Thoracic aorta (tissue), 2 donors: Measurements from ENCODE around the gene MCOLN1. TPM values are rescaled to one million over a fixed set of nuclear protein-coding genes. Genes with fewer than 3 reads are reported as not detected.
"Not testable (repeated sequence)": the region's sequence is repeated elsewhere in the genome, so short reads cannot be mapped to it uniquely, and the experiment has no call there.

Experiments
- ATAC-seq: fragments of 150-250 bp; one replicate; pipeline ENCODE4 v1.8.0; 2017; ENCODE audit warnings: low read depth; ENCODE audit not compliant: insufficient number of reproducible peaks, low FRiP score
- DNase-seq: peaks from one replicate; pipeline ENCODE4 v3.0.0-alpha.2; 2020; ENCODE audit warnings: low spot score
- H3K27ac ChIP-seq, 2 donors: fragments of 200-600 bp; sonication (generic); 1 replicate in 1 of 2; 2 replicates in 1 of 2; pipeline ENCODE4 v1.5.1; 2016; ENCODE audit warnings: mild to moderate bottlenecking in 2 of 2, moderate library complexity in 2 of 2
- H3K27me3 ChIP-seq: fragments of 200-600 bp; sonication (generic); replicated peaks from 2 replicates; pipeline ENCODE4 v1.6.0; 2016; ENCODE audit warnings: mild to moderate bottlenecking; ENCODE audit not compliant: insufficient read depth
- H3K36me3 ChIP-seq: fragments of 200-600 bp; sonication (generic); one replicate; pipeline ENCODE4 v1.5.1; 2016
- H3K4me1 ChIP-seq, 2 donors: fragments of 200-600 bp; sonication (generic); 1 replicate in 1 of 2; 2 replicates in 1 of 2; pipeline versions ENCODE4 v1.5.1 to v1.6.0; 2016; ENCODE audit warnings: low read depth in 2 of 2, mild to moderate bottlenecking in 1 of 2; ENCODE audit not compliant: control insufficient read depth in 1 of 2
- H3K4me3 ChIP-seq: fragments of 200-600 bp; sonication (generic); 2 replicates; pipeline ENCODE4 v1.5.1; 2016; ENCODE audit warnings: mild to moderate bottlenecking
- H3K9me3 ChIP-seq: fragments of 200-600 bp; sonication (generic); 2 replicates; pipeline ENCODE4 v1.5.1; 2016
- CTCF ChIP-seq: fragments of 200-600 bp; sonication (generic); IDR thresholded peaks from one replicate; pipeline ENCODE4 v1.5.1; 2019; ENCODE audit warnings: antibody characterized with exemption
- total RNA-seq, 2 donors: library from RNA; depleted of rRNA; stranded (reverse); fragments of >200 nt; gene quantifications; one replicate each; pipeline versions ENCODE4 v1.1.0 to v1.2.3, GENCODE V29; 2016

The MCOLN1 gene
- total RNA-seq, 2 donors from 2014 or later = 19.6 to 34.8 TPM

GRCh38 chr19:7570761-7571160 lies 48.3 kb downstream of the MCOLN1 start:
- no peak overlapping the region for H3K27ac ChIP-seq
- H3K4me3 ChIP-seq = no peak overlapping the region
- no peak for DNase-seq
- H3K27me3 ChIP-seq = no peaks in the 10 kb centered on the region
- no peak for TF ChIP-seq CTCF
- no peak for ATAC-seq
- H3K36me3 ChIP-seq = no peaks in the 10 kb centered on the region
- H3K9me3 ChIP-seq = no peaks in the 10 kb centered on the region
- no peaks in the 10 kb centered on the region for H3K4me1 ChIP-seq

- no peaks in the 10 kb centered on the region for H3K36me3 ChIP-seq
- DNase-seq (no peak), ATAC-seq (no peak)
- no peak overlapping the region for H3K4me3 ChIP-seq
- H3K27ac ChIP-seq = no peak overlapping the region
- H3K4me1 ChIP-seq = no peaks in the 10 kb centered on the region
- H3K9me3 ChIP-seq = no peaks in the 10 kb centered on the region
- TF ChIP-seq CTCF = no peak
- no peaks in the 10 kb centered on the region for H3K27me3 ChIP-seq
These were observed 53.1 kb downstream of the MCOLN1 start for GRCh38 chr19:7575434-7576040.

- H3K9me3 ChIP-seq, H3K27me3 ChIP-seq, H3K4me3 ChIP-seq, DNase-seq, H3K36me3 ChIP-seq, H3K27ac ChIP-seq, ATAC-seq, H3K4me1 ChIP-seq: not testable (repeated sequence)
These were observed 55.0 kb downstream of the MCOLN1 start for GRCh38 chr19:7577422-7577821.

DNA sequence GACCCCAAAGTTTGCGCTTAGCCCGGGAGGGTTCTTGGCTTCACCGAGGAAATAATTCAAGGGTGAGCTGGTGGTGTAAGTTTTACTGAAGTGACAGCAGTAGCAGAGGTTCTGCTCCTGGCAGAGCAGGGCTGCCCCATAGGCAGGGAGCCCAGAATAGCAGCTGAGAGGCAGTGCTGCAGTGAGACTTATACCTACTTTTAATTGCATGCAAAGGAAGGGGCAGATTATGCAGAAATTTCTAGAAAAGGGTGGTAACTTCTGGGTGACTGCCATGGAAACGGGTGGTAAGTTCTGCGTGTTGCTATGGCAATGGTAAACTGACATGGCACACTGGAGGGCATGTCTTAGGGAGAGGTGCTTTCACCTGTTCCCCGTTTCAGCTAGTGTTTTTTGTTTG lies 55.7 kb downstream of the MCOLN1 start:
- Histone ChIP-seq H3K36me3 (no peaks in the 10 kb centered on the region), H3K9me3 (no peaks in the 10 kb centered on the region), H3K27ac (no peak overlapping the region), H3K4me1 (no peaks in the 10 kb centered on the region), H3K4me3 (no peak overlapping the region), H3K27me3 (no peaks in the 10 kb centered on the region)
- no peak for TF ChIP-seq CTCF
- DNase-seq (no peak), ATAC-seq (no peak)

GRCh38 chr19:7579182-7579581 lies 56.8 kb downstream of the MCOLN1 start:
- TF ChIP-seq CTCF = no peak
- no peak for DNase-seq
- Histone ChIP-seq H3K9me3 (no peaks in the 10 kb centered on the region), H3K27me3 (no peaks in the 10 kb centered on the region), H3K4me1 (no peaks in the 10 kb centered on the region), H3K36me3 (no peaks in the 10 kb centered on the region), H3K27ac (no peak overlapping the region), H3K4me3 (no peak overlapping the region)
- no peak for ATAC-seq

DNA sequence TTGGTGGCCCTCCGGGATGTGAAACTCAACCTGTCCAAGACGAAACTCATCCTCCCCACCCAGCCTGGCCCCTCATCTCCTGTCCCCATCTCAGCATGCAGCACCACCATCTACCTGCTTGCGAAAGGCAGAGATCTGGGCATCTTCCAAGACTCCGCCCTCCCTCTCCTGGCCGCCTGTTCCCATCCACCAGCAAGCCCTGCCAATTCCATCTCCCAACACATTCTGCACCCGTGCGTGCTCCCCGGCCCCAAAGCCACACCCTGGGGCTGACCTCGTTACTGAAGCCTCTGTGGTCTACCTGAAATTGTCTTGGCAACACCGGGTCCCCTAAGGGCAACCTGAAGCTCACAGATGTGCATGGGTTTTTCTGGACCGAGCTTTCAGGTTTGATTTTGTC lies 60.0 kb downstream of the MCOLN1 start:
- Histone ChIP-seq H3K27me3 (no peaks in the 10 kb centered on the region), H3K4me3 (no peak overlapping the region), H3K9me3 (no peaks in the 10 kb centered on the region), H3K27ac (no peak overlapping the region), H3K4me1 (no peaks in the 10 kb centered on the region), H3K36me3 (no peaks in the 10 kb centered on the region)
- TF ChIP-seq CTCF = no peak
- ATAC-seq (no peak), DNase-seq (no peak)
